OCI-M2 (cell line): Measurements from ENCODE around the gene HOXD10.

ENCODE experiments used
- DNase-seq: peaks from one replicate; lab custom pipeline; 2025; ENCODE audit not compliant: unreplicated experiment; lab: John Stamatoyannopoulos, UW

HOXD10 gene

DNA sequence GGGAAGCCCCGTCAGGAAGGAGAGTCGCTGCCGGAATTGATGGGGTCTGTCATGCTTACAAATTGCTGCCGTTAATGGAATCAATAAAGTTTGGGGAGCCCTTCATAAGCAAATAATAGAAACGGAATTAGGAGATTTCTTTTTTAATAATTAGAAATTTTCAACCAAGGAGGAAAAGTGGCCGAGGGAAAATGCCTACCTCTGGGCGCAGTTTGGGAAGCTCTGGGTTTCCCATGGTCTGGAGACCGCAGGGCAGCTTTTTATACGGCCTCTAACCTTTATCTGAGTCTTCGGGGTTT lies 34.1 kb upstream of the HOXD10 start:
- no peak for DNase-seq

DNA sequence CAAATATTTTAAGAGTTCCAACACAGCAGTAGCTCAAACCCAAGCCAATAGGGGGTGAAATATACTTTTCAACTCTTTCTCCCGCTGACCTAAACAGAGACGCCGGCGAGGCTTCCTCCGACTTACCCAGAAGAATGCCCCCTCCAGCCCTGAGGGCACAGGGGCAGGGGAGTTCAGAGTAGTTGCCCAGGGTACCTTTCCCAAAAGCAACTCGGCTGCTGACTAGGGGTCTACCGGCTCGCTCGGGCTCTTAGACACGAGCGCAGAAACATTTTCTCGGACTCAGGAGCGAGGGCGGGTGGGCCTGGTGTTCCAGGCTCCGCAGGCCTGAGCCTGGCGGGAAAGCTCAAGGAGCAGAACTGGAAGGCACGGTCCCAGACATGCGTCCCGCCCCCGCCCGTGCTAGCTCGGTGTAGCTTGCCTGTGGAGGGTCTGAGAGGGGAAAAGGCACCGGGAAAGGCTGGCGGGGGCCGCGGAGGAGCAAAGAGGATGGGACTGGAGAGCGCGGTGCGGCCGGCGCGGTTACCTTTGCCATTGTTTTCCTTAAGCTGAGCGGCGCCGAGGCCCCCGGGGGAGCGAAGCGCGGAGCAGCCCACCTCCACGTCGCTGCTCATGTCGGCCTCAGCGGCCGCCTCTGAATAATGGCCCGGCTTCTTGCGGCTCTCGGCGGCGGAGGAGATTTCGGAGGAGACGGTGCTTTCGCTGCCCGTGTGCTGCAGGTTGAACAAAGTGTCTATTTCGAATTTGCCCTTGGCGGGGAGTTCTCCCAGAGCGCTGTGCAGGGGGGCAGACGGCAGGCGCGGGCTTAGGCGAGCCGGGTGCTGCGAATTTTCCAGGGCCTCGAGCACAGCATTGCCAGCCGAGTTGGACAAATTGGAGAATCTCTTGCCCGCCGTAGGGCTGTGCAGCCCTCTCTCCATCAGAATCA lies 33.5 kb upstream of the HOXD10 start:
- DNase-seq: no peak

DNA sequence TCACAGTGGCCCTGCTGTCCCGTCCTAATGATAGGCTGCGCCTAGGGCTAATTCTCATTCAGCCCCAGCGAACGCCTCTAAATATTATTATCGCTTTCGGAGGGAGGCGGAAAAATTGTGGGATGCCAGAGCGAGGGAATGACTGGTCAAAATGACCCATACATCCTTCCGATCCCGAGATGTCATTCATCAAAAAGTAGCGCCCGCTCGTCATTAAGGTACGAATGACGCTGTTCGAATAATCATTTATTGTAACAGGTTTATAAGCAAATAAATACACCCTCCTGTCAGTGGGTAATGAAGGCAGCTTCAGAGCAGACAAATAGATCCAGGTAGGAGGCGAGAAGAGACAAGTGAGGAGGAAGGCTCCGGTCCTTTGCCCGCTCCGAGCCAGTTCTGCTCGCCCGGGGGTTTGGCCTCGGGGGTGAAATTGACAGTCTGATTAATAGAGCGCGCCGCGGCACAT lies 32.7 kb upstream of the HOXD10 start, which contains the start of gene EVX2:
EVX2 (minus strand) TSS at position 167 of the 466 bp plus-strand sequence. CDS start 186 bp downstream, outside the sequence.
- no peak for DNase-seq

DNA sequence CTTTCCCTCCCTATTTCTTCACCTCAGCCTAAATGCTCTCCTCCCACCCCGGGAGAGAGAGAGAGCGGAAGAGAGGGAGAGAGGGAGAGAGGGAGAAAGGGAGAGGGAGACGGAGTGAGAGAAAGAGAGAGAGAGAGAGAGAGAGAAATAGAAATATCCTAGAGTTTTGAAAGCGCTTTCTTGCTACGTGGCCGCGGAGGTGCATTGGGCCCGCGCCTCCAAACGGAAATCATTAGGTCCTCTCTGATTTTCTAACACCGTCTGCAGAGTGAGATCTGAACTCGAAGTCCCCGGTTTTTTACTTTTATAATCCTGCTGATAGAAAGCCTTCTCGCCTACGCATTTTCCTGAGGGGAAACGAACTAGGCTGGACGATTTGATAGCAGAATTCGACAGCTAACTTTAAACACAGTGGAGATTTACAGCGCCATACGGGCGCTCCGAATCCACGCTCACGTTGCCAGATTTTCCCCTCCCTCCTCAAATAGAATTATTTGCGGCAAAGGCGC lies 31.9 kb upstream of the HOXD10 start:
- DNase-seq: no peak

DNA sequence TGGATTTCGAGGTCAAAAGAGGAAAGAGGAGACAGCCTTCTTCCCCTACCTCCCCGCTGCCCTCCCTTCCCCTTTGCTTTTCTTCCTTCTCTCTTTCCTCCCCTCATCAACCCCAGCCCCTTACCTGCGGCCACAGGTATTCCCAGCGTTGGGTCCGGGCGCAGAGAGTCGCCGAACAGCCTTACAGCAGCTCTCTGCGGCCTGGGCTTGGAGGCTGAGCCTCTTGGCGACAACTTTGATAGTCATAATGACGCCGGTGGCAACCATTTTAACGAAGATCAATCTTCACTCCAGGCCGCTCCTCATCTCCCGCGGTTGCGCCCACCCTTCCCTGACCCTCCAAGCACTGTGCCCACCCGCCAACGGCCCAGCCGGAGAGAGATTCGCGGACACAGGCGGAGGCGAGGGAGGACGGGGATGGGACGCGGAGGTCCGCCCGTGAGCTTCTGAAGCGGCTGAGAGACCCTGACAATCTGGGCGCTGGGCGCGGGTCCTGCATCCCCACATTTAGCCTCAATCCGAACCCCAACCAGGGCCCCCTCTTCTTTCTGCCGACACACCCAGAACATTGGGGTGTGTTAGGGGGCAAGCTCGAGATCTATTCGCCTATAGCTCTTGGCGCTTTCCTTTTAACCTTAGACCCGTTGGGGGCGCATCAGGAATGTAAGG lies 31.3 kb upstream of the HOXD10 start:
- no peak for DNase-seq

DNA sequence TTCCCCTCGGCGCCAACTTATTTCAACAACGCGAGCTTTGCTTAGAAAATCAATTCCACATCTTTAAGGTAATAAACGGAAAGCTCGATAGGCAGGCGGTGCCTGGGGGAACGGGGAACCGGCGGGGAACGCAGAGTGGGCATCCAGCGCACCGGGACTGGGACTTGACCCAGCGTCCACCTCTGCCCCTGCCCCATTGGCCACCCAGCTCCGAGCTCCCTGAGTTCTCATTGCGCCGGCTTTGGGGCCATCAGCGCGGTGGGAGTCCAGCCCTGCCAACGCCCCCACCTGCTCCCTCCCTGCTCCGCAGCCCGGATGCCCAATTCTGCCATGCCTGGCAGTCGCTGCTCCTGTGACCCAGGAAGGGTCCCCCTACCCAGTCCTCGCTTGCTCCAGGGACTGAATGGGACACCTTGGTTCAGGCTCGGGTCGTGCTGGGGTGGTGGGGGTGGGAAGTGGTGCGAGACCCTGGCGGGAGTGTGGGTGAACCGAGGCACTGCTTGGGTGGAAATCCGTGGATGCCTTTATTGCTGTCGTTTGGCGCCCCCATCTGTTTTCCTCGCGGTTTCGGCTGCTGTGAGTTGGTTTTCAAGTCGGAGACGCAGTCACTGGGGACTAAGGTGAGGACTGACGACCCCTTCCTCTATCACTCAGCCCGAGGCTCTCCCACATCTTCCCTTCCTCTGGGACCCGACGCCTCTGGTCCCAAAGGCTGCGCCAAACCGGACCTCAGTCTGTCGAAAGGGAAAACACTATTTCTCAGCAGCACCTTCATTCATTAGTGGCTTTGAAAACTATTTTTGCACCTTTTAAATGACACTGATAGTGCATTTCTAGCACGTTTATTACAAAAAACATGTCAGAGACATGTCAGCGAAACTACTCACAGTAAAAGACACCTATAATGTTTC lies 30.5 kb upstream of the HOXD10 start:
- no peak for DNase-seq

DNA sequence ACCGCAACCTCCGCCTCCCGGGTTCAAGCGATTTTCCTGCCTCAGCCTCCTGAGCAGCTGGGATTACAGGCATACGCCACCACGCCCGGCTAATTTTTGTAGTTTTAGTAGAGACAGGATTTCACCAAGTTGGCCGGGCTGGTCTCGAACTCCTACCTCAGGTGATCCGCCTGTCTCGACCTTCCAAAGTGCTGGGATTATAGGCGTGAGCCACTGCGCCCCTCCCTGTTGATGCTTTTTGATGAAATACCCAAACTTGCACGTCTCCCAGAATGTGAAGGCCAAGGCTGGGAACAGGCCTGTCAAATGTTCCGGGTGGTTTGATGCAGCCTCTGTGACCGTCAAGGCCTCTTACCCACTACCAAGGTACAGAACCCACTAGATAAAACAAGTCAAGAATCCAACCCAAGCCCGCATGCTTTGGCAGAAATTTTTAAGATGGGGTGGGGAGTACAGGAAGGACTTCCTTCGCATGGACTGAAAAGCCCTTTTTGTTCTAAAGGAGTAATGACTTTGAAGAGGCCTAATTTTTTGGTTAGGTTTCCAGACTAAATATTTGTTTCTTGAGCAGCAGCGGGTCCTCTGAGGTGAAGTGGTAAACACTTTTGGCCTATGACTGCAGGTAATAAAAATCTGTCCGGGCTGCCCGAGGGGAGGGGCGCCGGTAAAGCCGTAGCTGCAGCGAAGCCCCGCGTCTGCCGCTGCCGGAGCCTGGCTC lies 29.1 kb upstream of the HOXD10 start:
- no peak for DNase-seq

DNA sequence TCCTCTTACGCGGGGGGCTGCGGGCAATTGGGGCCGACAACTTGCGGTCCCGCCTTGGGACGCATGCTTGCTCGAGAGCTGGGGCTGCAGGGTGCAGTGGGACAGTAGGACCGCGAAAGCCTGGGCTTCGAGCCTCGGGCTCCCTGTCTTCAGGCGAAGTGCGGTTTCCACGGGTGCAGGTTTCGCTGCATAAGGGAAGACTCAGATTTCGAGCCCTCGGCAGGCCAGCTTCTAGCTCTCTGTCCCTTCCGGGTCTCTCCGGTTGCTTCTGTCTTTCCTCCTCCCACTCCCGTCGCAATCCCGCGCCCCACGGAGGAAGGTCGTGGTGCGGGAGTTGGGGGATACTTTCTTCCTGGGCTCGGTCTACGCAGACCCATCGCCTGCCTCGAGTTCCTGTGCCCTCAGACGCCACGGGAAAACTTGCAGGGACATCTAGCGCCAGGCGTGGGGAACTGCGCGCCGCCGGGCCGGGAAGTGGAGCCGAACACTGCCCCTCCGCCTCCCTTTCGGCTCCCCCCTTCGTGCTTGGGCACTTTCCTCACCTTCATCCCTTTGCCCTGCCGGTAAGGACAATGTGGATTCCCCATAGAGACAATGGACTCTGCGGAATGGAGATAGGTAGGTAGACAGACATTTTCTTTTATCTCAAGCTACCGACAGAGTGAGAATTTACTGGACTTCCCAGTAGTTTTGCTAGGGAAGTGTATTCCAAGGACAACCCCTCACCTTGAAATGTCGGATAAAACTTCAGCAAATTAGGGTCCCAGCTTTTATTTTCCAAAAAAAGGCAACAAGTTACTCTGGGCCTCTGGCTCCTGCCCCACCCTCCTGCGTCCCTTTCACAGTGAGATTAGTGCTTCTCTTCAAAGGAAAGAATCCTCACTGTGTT lies 28.3 kb upstream of the HOXD10 start:
- no peak for DNase-seq

DNA sequence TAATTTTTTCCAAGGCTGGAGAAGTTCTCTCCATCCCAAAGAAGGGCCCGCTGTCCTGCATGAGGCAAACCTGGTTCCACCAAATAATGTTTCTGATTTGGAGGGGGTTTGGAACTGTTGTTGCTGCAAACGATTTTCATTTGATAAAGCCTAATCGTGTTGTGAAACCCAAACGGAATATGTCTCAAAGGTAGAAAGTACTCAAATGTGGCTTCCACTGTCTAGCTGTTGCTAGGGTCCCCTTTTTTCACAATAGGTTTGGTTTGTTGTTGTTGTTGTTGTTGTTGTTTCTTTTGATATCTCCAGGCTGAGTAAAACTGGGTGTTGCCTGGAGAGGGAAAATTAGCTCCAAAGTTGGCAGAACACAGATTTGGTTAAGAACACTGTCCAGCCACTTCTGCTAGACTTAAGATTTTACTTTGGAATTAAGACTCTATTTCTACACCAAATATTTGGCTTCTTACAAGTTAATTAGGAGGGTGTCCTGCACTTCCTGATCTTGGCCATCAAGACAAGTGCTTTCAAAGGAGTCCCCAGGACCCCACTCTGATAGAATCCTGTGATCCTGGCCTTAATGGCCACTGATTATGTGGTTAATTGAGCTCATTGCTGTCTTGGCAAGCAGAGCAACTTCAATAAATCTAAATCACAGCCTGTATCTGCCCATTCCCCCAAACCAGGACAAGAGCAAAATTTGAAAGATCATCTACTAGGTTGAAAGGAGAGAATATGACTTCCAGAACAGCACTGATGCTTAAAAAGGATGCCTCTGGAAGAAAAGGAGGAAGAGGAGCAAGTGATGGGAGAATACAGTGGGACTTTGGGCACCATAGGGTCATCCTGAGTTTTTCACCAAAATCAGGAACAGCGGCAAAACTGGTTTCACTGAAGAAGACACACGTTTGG lies 27.4 kb upstream of the HOXD10 start:
- DNase-seq: no peak

DNA sequence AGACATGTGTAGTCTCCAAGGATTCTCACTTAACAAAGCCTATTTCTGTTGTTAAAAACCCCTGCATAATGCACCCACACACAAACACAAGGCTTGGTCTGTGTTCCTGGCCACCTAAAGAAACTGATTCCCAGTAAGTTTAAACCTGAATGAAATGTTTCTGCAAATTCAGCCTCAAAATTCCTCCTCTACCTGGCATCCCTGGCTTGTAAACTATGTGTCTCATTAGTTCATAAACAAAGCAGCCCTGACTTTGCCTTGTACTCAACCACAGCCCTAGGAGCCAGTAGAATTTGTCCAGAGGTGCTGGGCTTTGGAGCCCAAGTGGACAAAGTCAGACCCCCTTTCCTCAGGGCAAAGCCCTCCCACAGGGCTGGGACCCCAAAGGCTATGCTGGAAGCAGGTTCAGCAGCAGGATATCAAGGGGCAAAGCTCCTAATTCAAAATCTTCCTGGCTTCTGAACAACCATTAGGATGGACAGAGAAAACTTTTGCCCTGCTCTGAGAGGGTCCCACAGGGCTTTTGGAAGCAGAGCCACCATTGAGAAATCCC lies 26.7 kb upstream of the HOXD10 start:
- DNase-seq: no peak

DNA sequence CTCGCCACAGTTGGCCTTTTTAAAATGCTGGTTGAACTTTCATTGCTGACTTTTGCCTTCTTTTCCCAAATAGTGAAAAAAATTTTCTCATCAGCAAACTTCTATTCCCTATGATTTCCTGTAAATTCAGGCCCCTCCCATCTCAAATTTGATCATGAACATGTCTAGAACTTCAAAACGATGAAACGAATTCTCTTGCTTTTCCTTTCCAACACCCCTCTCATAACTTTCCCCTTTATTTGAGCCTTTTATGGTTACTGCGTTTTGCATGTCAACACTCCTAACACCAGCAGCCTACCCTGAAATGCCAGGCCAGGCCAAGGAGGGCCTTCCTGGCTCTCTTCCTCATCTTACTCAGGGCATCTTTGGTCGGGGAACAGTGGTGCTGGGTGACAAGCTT lies 25.7 kb upstream of the HOXD10 start:
- DNase-seq: no peak

DNA sequence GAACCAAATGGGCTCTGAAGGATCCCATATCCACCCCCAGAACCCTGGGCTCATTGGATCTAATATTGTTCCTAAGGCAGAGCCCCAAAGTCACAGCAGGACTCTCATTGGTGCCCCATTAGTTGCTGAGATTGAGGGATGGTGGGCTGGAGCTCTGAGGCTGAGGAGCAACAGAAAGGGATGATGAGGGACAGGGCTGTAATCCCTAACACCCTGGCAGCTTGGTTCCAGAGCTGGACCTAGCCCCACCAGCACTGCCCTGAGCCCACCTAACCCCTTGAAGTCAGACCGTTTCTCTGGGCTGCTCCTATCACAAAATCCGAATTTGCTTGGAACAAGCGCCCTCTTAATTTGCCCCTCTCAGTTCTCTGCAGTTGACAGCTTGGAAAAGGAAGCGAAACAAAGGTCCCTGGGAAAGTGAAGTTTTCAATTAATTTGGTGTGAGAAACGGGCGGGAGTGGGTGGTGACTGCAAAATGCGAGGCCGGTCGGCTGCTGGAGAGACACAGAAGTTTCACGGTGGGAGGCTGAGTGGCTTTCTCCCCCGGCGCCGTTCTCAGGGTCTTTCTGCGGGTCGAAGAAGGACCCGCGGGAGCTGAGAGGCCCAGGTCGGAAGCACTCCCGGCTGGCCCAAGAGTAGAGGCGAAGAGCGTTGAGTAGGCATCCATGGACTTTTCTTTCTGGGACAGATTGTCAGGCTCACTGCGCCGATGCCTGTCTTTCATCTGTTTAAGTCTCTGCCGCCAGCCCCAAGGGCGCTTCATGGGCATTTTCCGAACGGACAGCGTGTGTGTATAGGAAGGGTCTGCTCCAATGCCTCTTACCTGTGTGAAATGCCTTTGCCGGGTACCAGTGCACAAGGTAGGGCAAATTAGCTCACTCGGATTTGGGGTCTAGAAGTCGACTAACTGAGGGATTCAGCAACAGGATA lies 25.0 kb upstream of the HOXD10 start:
- DNase-seq: no peak

DNA sequence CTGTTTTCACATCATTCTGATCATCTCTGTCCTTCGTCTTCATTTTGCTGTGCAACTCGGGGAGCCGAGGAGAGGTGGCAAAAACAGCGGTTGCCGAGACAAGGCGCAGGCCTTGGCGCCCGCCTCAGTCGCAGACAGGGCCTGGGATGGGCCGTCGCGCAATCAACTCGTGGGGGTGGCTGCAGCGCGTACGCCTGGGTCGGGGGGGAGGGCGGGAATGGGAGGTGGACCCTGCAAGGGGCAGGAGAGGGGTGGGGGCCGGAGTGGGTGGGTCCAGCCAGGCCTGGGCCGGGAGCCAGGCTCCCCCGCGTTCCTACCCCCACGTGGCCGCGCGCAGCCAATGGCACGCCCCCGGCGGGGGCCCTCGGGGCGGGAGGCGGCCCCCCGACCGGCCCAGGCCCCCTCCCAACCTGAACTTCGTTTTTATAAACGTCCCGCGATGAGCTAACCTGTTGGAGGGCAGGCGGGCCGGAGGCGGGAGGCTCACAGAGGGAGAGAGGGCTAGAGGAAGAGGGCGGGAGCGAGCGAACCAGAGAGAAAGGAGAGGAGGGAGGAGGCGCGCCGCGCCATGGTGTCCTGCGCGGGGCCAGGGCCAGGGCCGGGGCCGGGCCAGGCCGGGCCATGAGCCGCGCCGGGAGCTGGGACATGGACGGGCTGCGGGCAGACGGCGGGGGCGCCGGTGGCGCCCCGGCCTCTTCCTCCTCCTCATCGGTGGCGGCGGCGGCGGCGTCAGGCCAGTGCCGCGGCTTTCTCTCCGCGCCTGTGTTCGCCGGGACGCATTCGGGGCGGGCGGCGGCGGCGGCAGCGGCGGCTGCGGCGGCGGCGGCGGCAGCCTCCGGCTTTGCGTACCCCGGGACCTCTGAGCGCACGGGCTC lies 24.1 kb upstream of the HOXD10 start, which contains the start of gene HOXD13:
HOXD13 (plus strand) TSS at position 452 of the 875 bp plus-strand sequence; CDS start at position 622, 170 bp downstream.
- no peak for DNase-seq

DNA sequence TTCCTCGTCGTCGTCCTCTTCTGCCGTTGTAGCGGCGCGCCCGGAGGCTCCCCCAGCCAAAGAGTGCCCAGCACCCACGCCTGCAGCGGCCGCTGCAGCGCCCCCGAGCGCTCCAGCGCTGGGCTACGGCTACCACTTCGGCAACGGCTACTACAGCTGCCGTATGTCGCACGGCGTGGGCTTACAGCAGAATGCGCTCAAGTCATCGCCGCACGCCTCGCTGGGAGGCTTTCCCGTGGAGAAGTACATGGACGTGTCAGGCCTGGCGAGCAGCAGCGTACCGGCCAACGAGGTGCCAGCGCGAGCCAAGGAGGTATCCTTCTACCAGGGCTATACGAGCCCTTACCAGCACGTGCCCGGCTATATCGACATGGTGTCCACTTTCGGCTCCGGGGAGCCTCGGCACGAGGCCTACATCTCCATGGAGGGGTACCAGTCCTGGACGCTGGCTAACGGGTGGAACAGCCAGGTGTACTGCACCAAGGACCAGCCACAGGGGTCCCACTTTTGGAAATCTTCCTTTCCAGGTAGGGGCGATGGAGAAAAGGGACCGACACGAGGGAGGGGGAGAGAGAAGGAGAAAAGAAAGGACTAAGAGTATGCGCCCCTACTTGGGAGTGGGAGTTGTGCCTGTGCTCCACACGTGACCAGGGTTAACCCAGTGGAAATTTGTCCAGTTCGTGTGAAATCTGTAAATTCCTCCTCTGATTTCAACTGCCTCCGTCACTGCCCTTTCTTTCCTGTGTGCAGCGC lies 23.3 kb upstream of the HOXD10 start:
- no peak for DNase-seq

DNA sequence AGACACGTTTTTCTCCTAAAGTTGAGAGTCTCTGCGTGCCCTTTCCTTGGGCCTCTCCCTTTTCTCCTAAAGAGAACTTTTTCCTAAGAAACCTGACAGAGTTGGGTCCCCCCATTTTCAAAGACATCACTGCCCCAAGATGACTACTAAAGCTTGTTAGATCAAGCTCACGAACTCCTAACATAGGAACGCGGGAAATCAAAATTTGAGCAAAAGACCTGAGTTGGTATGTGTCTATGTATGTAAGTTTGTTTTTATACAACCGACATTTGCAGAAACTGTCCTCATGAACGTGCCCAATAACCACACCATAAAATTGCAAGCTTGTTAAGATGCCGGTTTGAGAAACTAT lies 22.7 kb upstream of the HOXD10 start:
- no peak for DNase-seq
